ENCODE results near the gene ZMYND8.
"Not testable (repeated sequence)": the region's sequence is repeated elsewhere in the genome, so short reads cannot be mapped to it uniquely, and the experiment has no call there.

ZMYND8 gene

GRCh38 chr20:47204850-47205122 is 151.7 kb downstream of the ZMYND8 start:
- H4K91ac ChIP-seq (ENCODE audit: low read depth, low read length, poor library complexity); H3K4ac ChIP-seq (ENCODE audit: low read length); H3K4me2 ChIP-seq (ENCODE audit: insufficient read depth, low read length, poor library complexity, severe bottlenecking); H2BK15ac ChIP-seq (ENCODE audit: low read length); H3K4me3 ChIP-seq (ENCODE audit: low read length in 2 of 2); H3K79me1 ChIP-seq (ENCODE audit: low read depth, low read length); H2AFZ ChIP-seq (ENCODE audit: low read length); DNase-seq (ENCODE audit: low spot score); H3K27me3 ChIP-seq (ENCODE audit: control insufficient read depth in 3 of 3, insufficient read depth in 3 of 3, low read depth in 1 of 3, low read length in 3 of 3); H2BK120ac ChIP-seq (ENCODE audit: low read depth, low read length); H3K4me1 ChIP-seq (ENCODE audit: control insufficient read depth in 2 of 2, insufficient read depth in 1 of 2, low read depth in 1 of 2, low read length in 2 of 2); H3K27ac ChIP-seq (replicated peaks; ENCODE audit: low read length); H3K18ac ChIP-seq (ENCODE audit: low read length); H3K9me3 ChIP-seq (replicated peaks in 1 of 2; ENCODE audit: control insufficient read depth in 2 of 2, insufficient read depth in 1 of 2, low read depth in 1 of 2, low read length in 2 of 2); H4K8ac ChIP-seq (ENCODE audit: low read depth, low read length); H2BK5ac ChIP-seq (ENCODE audit: low read length); H2BK12ac ChIP-seq (ENCODE audit: low read length); H3K9ac ChIP-seq (ENCODE audit: low read depth, low read length, poor library complexity); H3K23ac ChIP-seq (ENCODE audit: low read depth, low read length, poor library complexity); H2AK5ac ChIP-seq (ENCODE audit: low read depth, low read length); H3K14ac ChIP-seq (ENCODE audit: low read length): not testable (repeated sequence)
- WGBS, 2 donors (ENCODE audit: extremely low coverage in 2 of 2, insufficient read length in 2 of 2, insufficient replicate concordance in 1 of 2) = no CpG with 5 or more reads among the region's 11 CpGs
- peaks cover 7 to 27% of the 10 kb centered on the region in 2 donors for H3K36me3 ChIP-seq (replicated peaks in 1 of 2; ENCODE audit: control insufficient read depth in 2 of 2, insufficient read depth in 2 of 2, low read length in 2 of 2)

- H3K9me3 ChIP-seq (replicated peaks in 1 of 2; ENCODE audit: control insufficient read depth in 2 of 2, insufficient read depth in 1 of 2, low read depth in 1 of 2, low read length in 2 of 2) = no peaks in the 10 kb centered on the region
- DNase-seq (ENCODE audit: low spot score) = no peak
- H3K36me3 ChIP-seq (replicated peaks in 1 of 2; ENCODE audit: control insufficient read depth in 2 of 2, insufficient read depth in 2 of 2, low read length in 2 of 2) = peaks cover 4 to 22% of the 10 kb centered on the region in 2 donors
- no peak overlapping the region for H2BK15ac ChIP-seq (ENCODE audit: low read length)
- no peak overlapping the region for H4K8ac ChIP-seq (ENCODE audit: low read depth, low read length)
- H2BK12ac ChIP-seq (ENCODE audit: low read length) = no peak overlapping the region
- H3K14ac ChIP-seq (ENCODE audit: low read length) = no peak overlapping the region
- H2AFZ ChIP-seq (ENCODE audit: low read length) = no peak overlapping the region
- no peaks in the 10 kb centered on the region for H3K27me3 ChIP-seq (ENCODE audit: control insufficient read depth in 3 of 3, insufficient read depth in 3 of 3, low read depth in 1 of 3, low read length in 3 of 3)
- H3K79me1 ChIP-seq (ENCODE audit: low read depth, low read length) = no peaks in the 10 kb centered on the region
- H3K4me1 ChIP-seq (ENCODE audit: control insufficient read depth in 2 of 2, insufficient read depth in 1 of 2, low read depth in 1 of 2, low read length in 2 of 2) = peaks cover 0 to 8% of the 10 kb centered on the region in 2 donors
- no peak overlapping the region for H4K91ac ChIP-seq (ENCODE audit: low read depth, low read length, poor library complexity)
- no peak overlapping the region for H3K4me3 ChIP-seq (ENCODE audit: low read length in 2 of 2)
- H3K4me2 ChIP-seq (ENCODE audit: insufficient read depth, low read length, poor library complexity, severe bottlenecking) = no peak overlapping the region
- H2BK5ac ChIP-seq (ENCODE audit: low read length) = no peak overlapping the region
- H3K4ac ChIP-seq (ENCODE audit: low read length) = no peak overlapping the region
- no peak overlapping the region for H3K18ac ChIP-seq (ENCODE audit: low read length)
- WGBS, 2 donors (ENCODE audit: extremely low coverage in 2 of 2, insufficient read length in 2 of 2, insufficient replicate concordance in 1 of 2) = no CpG with 5 or more reads among the region's 12 CpGs
- no peak overlapping the region for H3K27ac ChIP-seq (replicated peaks; ENCODE audit: low read length)
- no peak overlapping the region for H2AK5ac ChIP-seq (ENCODE audit: low read depth, low read length)
- no peak overlapping the region for H2BK120ac ChIP-seq (ENCODE audit: low read depth, low read length)
- H3K9ac ChIP-seq (ENCODE audit: low read depth, low read length, poor library complexity) = no peak overlapping the region
- no peak overlapping the region for H3K23ac ChIP-seq (ENCODE audit: low read depth, low read length, poor library complexity)
Observed at GRCh38 chr20:47204008-47204849, 152.3 kb downstream of the ZMYND8 start.

DNA sequence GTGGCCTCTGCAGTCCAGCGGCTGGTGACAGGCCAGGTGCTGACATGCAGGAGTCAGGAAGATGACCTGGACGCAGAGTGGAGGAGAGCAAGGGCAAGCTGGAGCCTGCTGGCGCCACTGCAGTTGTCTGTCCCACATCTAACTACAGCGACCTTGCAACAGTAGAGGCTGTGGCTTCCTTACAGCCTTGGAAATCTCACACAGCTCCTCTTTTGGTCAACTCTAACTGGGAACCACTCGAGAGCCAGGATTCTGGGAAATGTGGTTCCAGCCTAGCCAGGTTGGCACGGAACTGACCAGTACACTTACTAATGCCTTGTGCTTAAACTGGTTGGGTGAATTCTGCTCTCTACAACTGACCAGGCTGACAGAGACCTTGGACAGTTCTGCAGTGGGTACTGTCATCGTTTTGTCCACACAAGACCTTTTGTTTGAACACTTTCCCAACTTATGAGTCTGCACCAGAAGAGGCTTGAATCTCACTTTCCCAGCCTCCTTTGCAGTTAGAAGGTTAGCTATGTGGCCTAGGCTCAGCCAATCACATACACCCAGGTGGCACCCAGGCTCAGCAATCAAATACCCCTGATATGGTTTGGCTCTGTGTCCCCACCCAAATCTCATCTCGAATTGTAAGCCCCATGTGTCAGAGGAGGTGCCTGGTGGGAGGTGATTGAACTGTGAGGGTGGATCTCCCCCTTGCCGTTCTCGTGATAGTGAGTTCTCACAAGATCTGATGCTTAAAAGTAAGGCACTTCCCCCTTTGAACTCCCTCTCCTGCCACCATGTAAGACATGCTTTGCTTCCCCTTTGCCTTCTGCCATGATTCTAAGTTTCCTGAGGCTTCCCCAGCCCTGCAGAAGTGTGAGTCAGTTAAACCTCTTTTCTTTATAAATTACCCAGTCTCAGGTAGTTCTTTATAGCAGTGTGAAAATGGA is 153.5 kb downstream of the ZMYND8 start:
- no peak overlapping the region for H2AFZ ChIP-seq (ENCODE audit: low read length)
- DNase-seq (ENCODE audit: low spot score) = no peak
- no peak overlapping the region for H2AK5ac ChIP-seq (ENCODE audit: low read depth, low read length)
- no peak overlapping the region for H2BK15ac ChIP-seq (ENCODE audit: low read length)
- no peak overlapping the region for H2BK12ac ChIP-seq (ENCODE audit: low read length)
- H4K91ac ChIP-seq (ENCODE audit: low read depth, low read length, poor library complexity) = no peak overlapping the region
- H3K27ac ChIP-seq (replicated peaks; ENCODE audit: low read length) = no peak overlapping the region
- H3K4me3 ChIP-seq (ENCODE audit: low read length in 2 of 2) = no peak overlapping the region
- H3K27me3 ChIP-seq (ENCODE audit: control insufficient read depth in 3 of 3, insufficient read depth in 3 of 3, low read depth in 1 of 3, low read length in 3 of 3) = no peaks in the 10 kb centered on the region
- no peak overlapping the region for H3K23ac ChIP-seq (ENCODE audit: low read depth, low read length, poor library complexity)
- H4K8ac ChIP-seq (ENCODE audit: low read depth, low read length) = no peak overlapping the region
- no peaks in the 10 kb centered on the region for H3K79me1 ChIP-seq (ENCODE audit: low read depth, low read length)
- no peak overlapping the region for H3K18ac ChIP-seq (ENCODE audit: low read length)
- H3K9ac ChIP-seq (ENCODE audit: low read depth, low read length, poor library complexity) = no peak overlapping the region
- no peak overlapping the region for H3K4ac ChIP-seq (ENCODE audit: low read length)
- no peak overlapping the region for H3K4me2 ChIP-seq (ENCODE audit: insufficient read depth, low read length, poor library complexity, severe bottlenecking)
- no peaks in the 10 kb centered on the region for H3K9me3 ChIP-seq (replicated peaks in 1 of 2; ENCODE audit: control insufficient read depth in 2 of 2, insufficient read depth in 1 of 2, low read depth in 1 of 2, low read length in 2 of 2)
- no CpG with 5 or more reads among the region's 10 CpGs for WGBS, 2 donors (ENCODE audit: extremely low coverage in 2 of 2, insufficient read length in 2 of 2, insufficient replicate concordance in 1 of 2)
- no peak overlapping the region for H2BK5ac ChIP-seq (ENCODE audit: low read length)
- peaks cover 0 to 9% of the 10 kb centered on the region in 2 donors for H3K36me3 ChIP-seq (replicated peaks in 1 of 2; ENCODE audit: control insufficient read depth in 2 of 2, insufficient read depth in 2 of 2, low read length in 2 of 2)
- H3K14ac ChIP-seq (ENCODE audit: low read length) = no peak overlapping the region
- H2BK120ac ChIP-seq (ENCODE audit: low read depth, low read length) = no peak overlapping the region
- peaks cover 0 to 8% of the 10 kb centered on the region in 2 donors for H3K4me1 ChIP-seq (ENCODE audit: control insufficient read depth in 2 of 2, insufficient read depth in 1 of 2, low read depth in 1 of 2, low read length in 2 of 2)

GRCh38 chr20:47201074-47201730 is 155.3 kb downstream of the ZMYND8 start:
- no peak overlapping the region for H3K14ac ChIP-seq (ENCODE audit: low read length)
- no peak overlapping the region for H3K4me2 ChIP-seq (ENCODE audit: insufficient read depth, low read length, poor library complexity, severe bottlenecking)
- H2AFZ ChIP-seq (ENCODE audit: low read length) = no peak overlapping the region
- no peak overlapping the region for H4K91ac ChIP-seq (ENCODE audit: low read depth, low read length, poor library complexity)
- DNase-seq (ENCODE audit: low spot score) = no peak
- no peak overlapping the region for H3K4ac ChIP-seq (ENCODE audit: low read length)
- no peak overlapping the region for H3K4me3 ChIP-seq (ENCODE audit: low read length in 2 of 2)
- no peaks in the 10 kb centered on the region for H3K9me3 ChIP-seq (replicated peaks in 1 of 2; ENCODE audit: control insufficient read depth in 2 of 2, insufficient read depth in 1 of 2, low read depth in 1 of 2, low read length in 2 of 2)
- peaks cover 2 to 3% of the 10 kb centered on the region in 2 donors for H3K4me1 ChIP-seq (ENCODE audit: control insufficient read depth in 2 of 2, insufficient read depth in 1 of 2, low read depth in 1 of 2, low read length in 2 of 2)
- H2BK5ac ChIP-seq (ENCODE audit: low read length) = no peak overlapping the region
- no peak overlapping the region for H2BK15ac ChIP-seq (ENCODE audit: low read length)
- no peaks in the 10 kb centered on the region for H3K36me3 ChIP-seq (replicated peaks in 1 of 2; ENCODE audit: control insufficient read depth in 2 of 2, insufficient read depth in 2 of 2, low read length in 2 of 2)
- no peak overlapping the region for H2AK5ac ChIP-seq (ENCODE audit: low read depth, low read length)
- H3K9ac ChIP-seq (ENCODE audit: low read depth, low read length, poor library complexity) = no peak overlapping the region
- H3K23ac ChIP-seq (ENCODE audit: low read depth, low read length, poor library complexity) = no peak overlapping the region
- H2BK120ac ChIP-seq (ENCODE audit: low read depth, low read length) = no peak overlapping the region
- no peak overlapping the region for H3K18ac ChIP-seq (ENCODE audit: low read length)
- no CpG with 5 or more reads among the region's 9 CpGs for WGBS, 2 donors (ENCODE audit: extremely low coverage in 2 of 2, insufficient read length in 2 of 2, insufficient replicate concordance in 1 of 2)
- H4K8ac ChIP-seq (ENCODE audit: low read depth, low read length) = no peak overlapping the region
- no peak overlapping the region for H3K27ac ChIP-seq (replicated peaks; ENCODE audit: low read length)
- no peaks in the 10 kb centered on the region for H3K79me1 ChIP-seq (ENCODE audit: low read depth, low read length)
- no peaks in the 10 kb centered on the region for H3K27me3 ChIP-seq (ENCODE audit: control insufficient read depth in 3 of 3, insufficient read depth in 3 of 3, low read depth in 1 of 3, low read length in 3 of 3)
- no peak overlapping the region for H2BK12ac ChIP-seq (ENCODE audit: low read length)

Data from neuronal stem cell (in vitro differentiated cells).